A375 (cell line): ENCODE data around the gene POTEM. TPM values are rescaled to one million over a fixed set of nuclear protein-coding genes. Genes with fewer than 3 reads are reported as not detected.

Experiments
- small RNA-seq: library from RNA; depleted of rRNA; stranded (forward); fragments of <200 nt; gene quantifications from one replicate; pipeline ENCODE3, GENCODE V24; 2014
- total RNA-seq: library from RNA; depleted of rRNA; stranded (reverse); fragments of >200 nt; shearing (Covaris generic); gene quantifications from 2 replicates; pipeline ENCODE4 v1.2.3, GENCODE V29; 2014; rRNA removed

POTEM gene
- total RNA-seq: 1.9 and 4.2 TPM in 2 replicates

GRCh38 chr14:18967134-18967533, at the start of gene POTEM:
Gene POTEM (plus strand): TSS chr14:18967434. CDS start chr14:18967486, 52 bp downstream.

Small RNA genes within 50 kb of the gene (small RNA-seq; reads per million reads assigned to genes)
- not detected for gene RNU6-1239P
